ENCODE measurements around the gene HMG20A.

- TF ChIP-seq ZNF274 (IDR thresholded peaks at IDR 0.05; ENCODE audit: low read depth, low read length) (no peak), SUZ12 (IDR thresholded peaks at IDR 0.05; ENCODE audit: extremely low read depth, insufficient read depth, insufficient read length) (no peak)
These were observed 64.3 kb downstream of the HMG20A start for GRCh38 chr15:77484994-77485393.
